Gastroesophageal sphincter (tissue), 4 donors: ENCODE measurements around the gene PDE6C. TPM values are rescaled to one million over a fixed set of nuclear protein-coding genes. Genes with fewer than 3 reads are reported as not detected.

Experiments used
- ATAC-seq: fragments of 150-250 bp; one replicate; pipeline ENCODE4 v1.9.1; 2016; ENCODE audit warnings: mild to moderate bottlenecking, moderate library complexity
- H3K27ac ChIP-seq, 4 donors: fragments of 200-600 bp; sonication (generic) in 3 of 4; 1 replicate in 3 of 4; 2 replicates in 1 of 4; pipeline ENCODE4 v1.5.1; 2016 to 2019
- H3K27me3 ChIP-seq: fragments of 200-600 bp; sonication (generic); one replicate; pipeline ENCODE4 v1.5.1; 2019
- H3K36me3 ChIP-seq, 2 donors: fragments of 200-600 bp; sonication (generic); one replicate each; pipeline ENCODE4 v1.5.1; 2019; ENCODE audit warnings: control low read depth in 1 of 2
- H3K4me1 ChIP-seq, 3 donors: fragments of 200-600 bp; sonication (generic); 1 replicate in 2 of 3; 2 replicates in 1 of 3; pipeline ENCODE4 v1.5.1; 2016 to 2019; ENCODE audit warnings: control low read depth in 2 of 3
- H3K4me3 ChIP-seq, 2 donors: fragments of 200-600 bp; sonication (generic); one replicate each; pipeline ENCODE4 v1.5.1; 2019; ENCODE audit warnings: mild to moderate bottlenecking in 1 of 2, moderate library complexity in 1 of 2
- H3K9me3 ChIP-seq, 3 donors: fragments of 200-600 bp; sonication (generic); one replicate each; pipeline ENCODE4 v1.5.1; 2017 to 2019; ENCODE audit warnings: control low read depth in 2 of 3
- CTCF ChIP-seq, 4 experiments: fragments of 200-600 bp in 2 of 4; fragments of 450-650 bp in 2 of 4; sonication (generic) in 1 of 4; IDR thresholded peaks; one replicate each; pipeline ENCODE4 v1.5.1; 2017 to 2019; ENCODE audit warnings: antibody characterized with exemption in 4 of 4, mild to moderate bottlenecking in 2 of 4, moderate library complexity in 2 of 4
- EP300 ChIP-seq: sonication (generic); formaldehyde crosslinking; IDR thresholded peaks from one replicate; pipeline ENCODE4 v1.6.1; 2017; ENCODE audit warnings: antibody characterized with exemption, mild to moderate bottlenecking
- POLR2A ChIP-seq, 2 donors: fragments of 450-650 bp; IDR thresholded peaks; one replicate each; pipeline ENCODE4 v1.6.1; 2017; ENCODE audit warnings: antibody characterized with exemption in 2 of 2, mild to moderate bottlenecking in 2 of 2, moderate library complexity in 1 of 2
- POLR2AphosphoS5 ChIP-seq: sonication (generic); formaldehyde crosslinking; IDR thresholded peaks from one replicate; pipeline ENCODE4 v1.6.1; 2017; ENCODE audit warnings: antibody characterized with exemption
- WGBS, 2 donors: methylation state at CpG; one replicate each; pipeline ENCODE4 v1.1.5; 2018; ENCODE audit warnings: low coverage in 1 of 2; 5-methylcytosine and 5-hydroxymethylcytosine counted together
- total RNA-seq, 4 donors: library from RNA; depleted of rRNA; stranded (reverse); fragments of >200 nt; gene quantifications; one replicate each; pipeline ENCODE4 v1.1.0, GENCODE V29; 2016

Gene PDE6C
- not detected for total RNA-seq

GRCh38 chr10:93612311-93612710, at the start of gene PDE6C:
Gene PDE6C (plus strand): TSS chr10:93612537. CDS start chr10:93612726, 189 bp downstream.
- Histone ChIP-seq H3K27ac (no peak within 1 kb of the TSS), H3K9me3 (peaks cover 0 to 9% (median 0%) of the 10 kb centered on the region in 3 donors), H3K4me1 (no peaks in the 10 kb centered on the region), H3K4me3 (no peak within 1 kb of the TSS), H3K27me3 (no peaks in the 10 kb centered on the region), H3K36me3 (no peaks in the 10 kb centered on the region)
- no peak for ATAC-seq
- TF ChIP-seq EP300 = no peak
- no peak for TF ChIP-seq CTCF (IDR thresholded peaks at IDR 0.05)
- no peak for TF ChIP-seq POLR2AphosphoS5
- no peak for TF ChIP-seq POLR2A (IDR thresholded peaks at IDR 0.05)
- 58 to 67% methylated on average over 2 to 6 of the region's 6 CpGs for WGBS, 2 donors

- WGBS, 2 donors = 50 to 78% methylated on average over 2 to 3 of the region's 3 CpGs
- Histone ChIP-seq H3K4me1 (peaks cover 0 to 21% (median 0%) of the 10 kb centered on the region in 3 donors), H3K27ac (no peak overlapping the region), H3K9me3 (no peaks in the 10 kb centered on the region), H3K27me3 (peaks cover 66% of the 10 kb centered on the region), H3K36me3 (no peaks in the 10 kb centered on the region), H3K4me3 (no peak overlapping the region)
- TF ChIP-seq POLR2A (IDR thresholded peaks at IDR 0.05) (no peak), EP300 (no peak), POLR2AphosphoS5 (no peak), CTCF (IDR thresholded peaks at IDR 0.05) (no peak)
- no peak for ATAC-seq
Measured at GRCh38 chr10:93565446-93565845, 46.9 kb upstream of the PDE6C start.

- H3K4me3 ChIP-seq = peak within 1 kb of the TSS in 1 of 2 donors; percentile 38
- peak; percentile 68 for ATAC-seq
Measured at GRCh38 chr10:93566435-93567276, 45.7 kb upstream of the PDE6C start, which contains the start of gene FFAR4. Gene FFAR4 (plus strand): TSS chr10:93566665. CDS start chr10:93566721, 56 bp downstream.

GRCh38 chr10:93567277-93568104, 44.8 kb upstream of the PDE6C start:
- Histone ChIP-seq H3K27me3 (peaks cover 82% of the 10 kb centered on the region), H3K9me3 (no peaks in the 10 kb centered on the region), H3K36me3 (no peaks in the 10 kb centered on the region), H3K4me1 (peaks cover 0 to 21% (median 0%) of the 10 kb centered on the region in 3 donors), H3K27ac (no peak overlapping the region), H3K4me3 (peak overlapping the region in 1 of 2 donors; percentile 38)
- ATAC-seq = no peak
- TF ChIP-seq EP300 = no peak
- TF ChIP-seq POLR2A (IDR thresholded peaks at IDR 0.05) = no peak
- TF ChIP-seq CTCF (IDR thresholded peaks at IDR 0.05) = no peak
- TF ChIP-seq POLR2AphosphoS5 = no peak
- WGBS, 2 donors = 10 to 12% methylated on average over 10 to 15 of the region's 33 CpGs

More at GRCh38 chr10:93566435-93567276, 45.7 kb upstream of the PDE6C start, which contains the start of gene FFAR4:
- H3K9me3 ChIP-seq = no peaks in the 10 kb centered on the region
- no peak within 1 kb of the TSS for H3K27ac ChIP-seq
- peaks cover 76% of the 10 kb centered on the region for H3K27me3 ChIP-seq
- peaks cover 0 to 21% (median 0%) of the 10 kb centered on the region in 3 donors for H3K4me1 ChIP-seq
- no peak for TF ChIP-seq CTCF (IDR thresholded peaks at IDR 0.05)
- no peak for TF ChIP-seq POLR2A (IDR thresholded peaks at IDR 0.05)
- TF ChIP-seq EP300 = no peak
- TF ChIP-seq POLR2AphosphoS5 = no peak
- no CpG with 5 or more reads among the region's 85 CpGs for WGBS, 2 donors
- no peaks in the 10 kb centered on the region for H3K36me3 ChIP-seq
